H9 (cell line): ENCODE results near the gene ZSCAN18. TPM values are rescaled to one million over a fixed set of nuclear protein-coding genes. Genes with fewer than 3 reads are reported as not detected.

Source experiments
- DNase-seq: peaks from one replicate; pipeline ENCODE4 v3.0.0-alpha.2; 2017
- H2AFZ ChIP-seq: one replicate; pipeline ENCODE4 v1.6.1; 2013; ENCODE audit warnings: mild to moderate bottlenecking, low read length, control low read depth, moderate library complexity
- H2AK5ac ChIP-seq: 2 replicates; pipeline ENCODE4 v1.6.1; 2013; ENCODE audit warnings: low read length, control low read depth, mixed read lengths; ENCODE audit not compliant: insufficient read length
- H2BK120ac ChIP-seq: one replicate; pipeline ENCODE4 v1.6.1; 2013; ENCODE audit warnings: low read depth, mild to moderate bottlenecking, low read length, control low read depth, inconsistent platforms; ENCODE audit not compliant: poor library complexity, severe bottlenecking
- H2BK12ac ChIP-seq: 2 replicates; pipeline ENCODE4 v1.6.1; 2013; ENCODE audit warnings: low read length, control low read depth, mixed read lengths, low read depth; ENCODE audit not compliant: insufficient read length
- H2BK15ac ChIP-seq: 2 replicates; pipeline ENCODE4 v1.6.1; 2013; ENCODE audit warnings: low read depth, low read length, control low read depth
- H2BK20ac ChIP-seq: one replicate; pipeline ENCODE4 v1.6.1; 2013; ENCODE audit warnings: low read depth, mild to moderate bottlenecking, low read length, control low read depth, inconsistent platforms; ENCODE audit not compliant: poor library complexity, severe bottlenecking
- H2BK5ac ChIP-seq: 2 replicates; pipeline ENCODE4 v1.6.1; 2013; ENCODE audit warnings: low read length, control low read depth, mixed read lengths; ENCODE audit not compliant: insufficient read length
- H3K14ac ChIP-seq: 2 replicates; pipeline ENCODE4 v1.6.1; 2013; ENCODE audit warnings: low read length, control low read depth; ENCODE audit not compliant: insufficient read depth
- H3K18ac ChIP-seq: 2 replicates; pipeline ENCODE4 v1.6.1; 2013; ENCODE audit warnings: low read depth, mild to moderate bottlenecking, mixed read lengths, low read length, control low read depth; ENCODE audit not compliant: insufficient read length
- H3K23ac ChIP-seq: 2 replicates; pipeline ENCODE4 v1.6.1; 2013; ENCODE audit warnings: low read length, control low read depth, mixed read lengths, low read depth; ENCODE audit not compliant: insufficient read length
- H3K23me2 ChIP-seq: 2 replicates; pipeline ENCODE4 v1.6.1; 2013; ENCODE audit warnings: low read depth, mild to moderate bottlenecking, mixed read lengths, low read length, control low read depth; ENCODE audit not compliant: insufficient read length, poor library complexity, severe bottlenecking
- H3K27ac ChIP-seq: 2 replicates; pipeline ENCODE4 v1.5.1; 2013; ENCODE audit warnings: low read length, control low read depth, mixed read lengths, low read depth; ENCODE audit not compliant: insufficient read length
- H3K27me3 ChIP-seq: 2 replicates; pipeline ENCODE4 v1.6.1; 2013; ENCODE audit warnings: low read length, control low read depth, inconsistent platforms; ENCODE audit not compliant: insufficient read depth
- H3K4ac ChIP-seq: 2 replicates; pipeline ENCODE4 v1.6.1; 2013; ENCODE audit warnings: low read depth, mild to moderate bottlenecking, control low read depth, inconsistent platforms, low read length, moderate library complexity
- H3K4me1 ChIP-seq: 2 replicates; pipeline ENCODE4 v1.6.1; 2013; ENCODE audit warnings: low read length, control low read depth, inconsistent platforms; ENCODE audit not compliant: insufficient read depth
- H3K4me2 ChIP-seq: 2 replicates; pipeline ENCODE4 v1.6.1; 2013; ENCODE audit warnings: low read length, control low read depth, mixed read lengths; ENCODE audit not compliant: insufficient read length, insufficient read depth
- H3K56ac ChIP-seq: 2 replicates; pipeline ENCODE4 v1.6.1; 2013; ENCODE audit warnings: low read depth, mild to moderate bottlenecking, mixed read lengths, low read length, control low read depth; ENCODE audit not compliant: insufficient read length
- H3K79me1 ChIP-seq: 2 replicates; pipeline ENCODE4 v1.6.1; 2013; ENCODE audit warnings: low read depth, mild to moderate bottlenecking, moderate library complexity, low read length, control low read depth, inconsistent platforms; ENCODE audit not compliant: insufficient read depth, poor library complexity, severe bottlenecking
- H3K79me2 ChIP-seq: 2 replicates; pipeline ENCODE4 v1.6.1; 2013; ENCODE audit warnings: low read length, control low read depth, inconsistent platforms; ENCODE audit not compliant: insufficient read depth
- H3K9ac ChIP-seq: 2 replicates; pipeline ENCODE4 v1.6.1; 2013; ENCODE audit warnings: low read length, control low read depth, mixed read lengths; ENCODE audit not compliant: insufficient read length; ENCODE audit errors: extremely low read depth
- H3K9me3 ChIP-seq: one replicate; pipeline ENCODE4 v1.6.1; 2013; ENCODE audit warnings: low read depth, low read length, inconsistent platforms; ENCODE audit not compliant: control insufficient read depth
- H3T11ph ChIP-seq: one replicate; pipeline ENCODE4 v1.6.1; 2013; ENCODE audit warnings: mild to moderate bottlenecking, low read length, control low read depth, inconsistent platforms
- H4K20me1 ChIP-seq: one replicate; pipeline ENCODE4 v1.6.1; 2013; ENCODE audit not compliant: control insufficient read depth, insufficient read length, insufficient read depth
- H4K5ac ChIP-seq: 2 replicates; pipeline ENCODE4 v1.6.1; 2013; ENCODE audit warnings: low read depth, mild to moderate bottlenecking, mixed read lengths, low read length, control low read depth; ENCODE audit not compliant: insufficient read length
- H4K8ac ChIP-seq: replicated peaks from 2 replicates; pipeline ENCODE4 v1.6.1; 2013; ENCODE audit warnings: low read length, control low read depth, mixed read lengths, low read depth; ENCODE audit not compliant: insufficient read length
- H4K91ac ChIP-seq: 2 replicates; pipeline ENCODE4 v1.6.1; 2013; ENCODE audit warnings: low read depth, mild to moderate bottlenecking, moderate library complexity, mixed read lengths, low read length, control low read depth; ENCODE audit not compliant: insufficient read length
- H3K27ac Mint-ChIP-seq, 3 experiments: 2 replicates in 2 of 3; 3 replicates in 1 of 3; pipeline ENCODE4 v1.8.0; 2020 to 2021; ENCODE audit warnings: mixed read lengths in 3 of 3, mild to moderate bottlenecking in 1 of 3, moderate library complexity in 1 of 3
- H3K27me3 Mint-ChIP-seq: 2 replicates; pipeline ENCODE4 v1.8.0; 2021; ENCODE audit warnings: low read depth, mild to moderate bottlenecking, moderate library complexity, mixed read lengths
- H3K36me3 Mint-ChIP-seq, 3 experiments: 2 replicates in 2 of 3; 3 replicates in 1 of 3; pipeline ENCODE4 v1.8.0; 2020 to 2021; ENCODE audit warnings: low read depth in 3 of 3, mixed read lengths in 3 of 3; ENCODE audit not compliant: insufficient read depth in 1 of 3
- H3K4me1 Mint-ChIP-seq, 2 experiments: 2 replicates each; pipeline ENCODE4 v1.8.0; 2020; ENCODE audit warnings: mixed read lengths in 2 of 2
- H3K4me3 Mint-ChIP-seq, 2 experiments: 2 replicates in 1 of 2; 3 replicates in 1 of 2; pipeline ENCODE4 v1.8.0; 2020 to 2021; ENCODE audit warnings: mild to moderate bottlenecking in 2 of 2, mixed read lengths in 2 of 2, moderate library complexity in 1 of 2
- H3K9me3 Mint-ChIP-seq, 2 experiments: 2 replicates in 1 of 2; 3 replicates in 1 of 2; pipeline ENCODE4 v1.8.0; 2020; ENCODE audit warnings: mild to moderate bottlenecking in 2 of 2, mixed read lengths in 2 of 2, moderate library complexity in 1 of 2
- WGBS: extraction: QIAGEN DNeasy Blood & Tissue Kit; methylation state at CpG from one replicate; pipeline ENCODE4 v1.1.7; 2013; ENCODE audit warnings: missing lambda C conversion rate, low lambda C conversion rate, mixed read lengths; ENCODE audit not compliant: insufficient read length; ENCODE audit errors: extremely low coverage; 5-methylcytosine and 5-hydroxymethylcytosine counted together
- total RNA-seq: library from RNA; stranded (reverse); gene quantifications from 2 replicates; pipeline ENCODE4 v1.2.1, GENCODE V29; 2021
- TF ChIP-seq, protein P1 (sequence below): fragments of 200-600 bp; sonication (generic); conservative IDR thresholded peaks from 3 replicates; pipeline ENCODE4 v1.8.0; 2021; ENCODE audit warnings: antibody characterized with exemption, mild to moderate bottlenecking

ZSCAN18 gene
- total RNA-seq, 1 experiment from 2014 or later: 40.1 TPM

DNA sequence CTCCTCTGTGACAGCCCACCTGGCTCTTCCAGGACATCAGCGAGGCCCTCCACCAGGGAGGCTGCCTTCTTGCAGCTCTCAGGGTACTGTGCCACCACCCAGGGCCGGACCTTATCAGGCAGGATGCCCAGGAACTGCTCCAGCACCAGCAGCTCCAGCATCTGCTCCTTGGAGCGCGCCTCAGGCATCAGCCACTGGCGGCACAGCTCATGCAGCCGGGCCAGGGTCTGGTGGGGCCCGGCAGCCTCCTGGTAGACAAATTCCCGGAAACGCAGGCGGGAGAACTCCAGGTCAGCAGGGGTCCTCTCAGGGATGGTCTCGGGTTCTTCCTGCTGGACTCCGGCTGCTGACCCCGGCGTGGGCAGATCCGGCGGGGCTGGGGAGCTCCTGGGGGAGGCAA, 8.2 kb downstream of the ZSCAN18 start:
- no peak overlapping the region for H3K14ac ChIP-seq
- no peak overlapping the region for H4K8ac ChIP-seq
- H3K4ac ChIP-seq: no peak overlapping the region
- no peak for DNase-seq
- H2BK5ac ChIP-seq: no peak overlapping the region
- no peak overlapping the region for H3K27ac ChIP-seq
- H4K5ac ChIP-seq: no peak overlapping the region
- H3K27me3 ChIP-seq: no peaks in the 10 kb centered on the region
- no peaks in the 10 kb centered on the region for H3K79me2 ChIP-seq
- H3K36me3 Mint-ChIP-seq: peaks cover 43 to 49% (median 48%) of the 10 kb centered on the region in 3 experiments
- H3K79me1 ChIP-seq: peaks cover 2% of the 10 kb centered on the region
- H3K23ac ChIP-seq: no peak overlapping the region
- no peak overlapping the region for H2BK12ac ChIP-seq
- no CpG with 5 or more reads among the region's 16 CpGs for WGBS
- H3K4me1 Mint-ChIP-seq: peaks cover 0 to 4% of the 10 kb centered on the region in 2 experiments; a peak in 1 of 4 replicates
- no peaks in the 10 kb centered on the region for H3K23me2 ChIP-seq
- H3K27ac Mint-ChIP-seq: no peak overlapping the region
- peaks cover 0 to 3% of the 10 kb centered on the region in 2 experiments; a peak in 3 of 5 replicates for H3K9me3 Mint-ChIP-seq
- H3K4me3 Mint-ChIP-seq: no peak overlapping the region
- no peaks in the 10 kb centered on the region for H3K4me1 ChIP-seq
- no peak overlapping the region for H2AFZ ChIP-seq
- TF ChIP-seq, protein P1, sequence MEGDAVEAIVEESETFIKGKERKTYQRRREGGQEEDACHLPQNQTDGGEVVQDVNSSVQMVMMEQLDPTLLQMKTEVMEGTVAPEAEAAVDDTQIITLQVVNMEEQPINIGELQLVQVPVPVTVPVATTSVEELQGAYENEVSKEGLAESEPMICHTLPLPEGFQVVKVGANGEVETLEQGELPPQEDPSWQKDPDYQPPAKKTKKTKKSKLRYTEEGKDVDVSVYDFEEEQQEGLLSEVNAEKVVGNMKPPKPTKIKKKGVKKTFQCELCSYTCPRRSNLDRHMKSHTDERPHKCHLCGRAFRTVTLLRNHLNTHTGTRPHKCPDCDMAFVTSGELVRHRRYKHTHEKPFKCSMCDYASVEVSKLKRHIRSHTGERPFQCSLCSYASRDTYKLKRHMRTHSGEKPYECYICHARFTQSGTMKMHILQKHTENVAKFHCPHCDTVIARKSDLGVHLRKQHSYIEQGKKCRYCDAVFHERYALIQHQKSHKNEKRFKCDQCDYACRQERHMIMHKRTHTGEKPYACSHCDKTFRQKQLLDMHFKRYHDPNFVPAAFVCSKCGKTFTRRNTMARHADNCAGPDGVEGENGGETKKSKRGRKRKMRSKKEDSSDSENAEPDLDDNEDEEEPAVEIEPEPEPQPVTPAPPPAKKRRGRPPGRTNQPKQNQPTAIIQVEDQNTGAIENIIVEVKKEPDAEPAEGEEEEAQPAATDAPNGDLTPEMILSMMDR: no peak
- no peak overlapping the region for H3T11ph ChIP-seq
- H3K27me3 Mint-ChIP-seq: no peaks in the 10 kb centered on the region
- 0 out of 2 replicates have a peak overlapping the region, but pooled peaks have one; percentile 32 for H2BK15ac ChIP-seq
- H3K9ac ChIP-seq: no peak overlapping the region
- H3K56ac ChIP-seq: no peak overlapping the region
- no peak overlapping the region for H3K4me2 ChIP-seq
- H2BK120ac ChIP-seq: no peak overlapping the region
- H2BK20ac ChIP-seq: no peak overlapping the region
- H4K91ac ChIP-seq: no peak overlapping the region
- H3K18ac ChIP-seq: no peak overlapping the region
- H2AK5ac ChIP-seq: no peak overlapping the region
- no peaks in the 10 kb centered on the region for H4K20me1 ChIP-seq
- H3K9me3 ChIP-seq: no peaks in the 10 kb centered on the region
